ENCODE measurements around the gene AGRN.
"Not testable (repeated sequence)": the region's sequence is repeated elsewhere in the genome, so short reads cannot be mapped to it uniquely, and the experiment has no call there.

The AGRN gene

DNA sequence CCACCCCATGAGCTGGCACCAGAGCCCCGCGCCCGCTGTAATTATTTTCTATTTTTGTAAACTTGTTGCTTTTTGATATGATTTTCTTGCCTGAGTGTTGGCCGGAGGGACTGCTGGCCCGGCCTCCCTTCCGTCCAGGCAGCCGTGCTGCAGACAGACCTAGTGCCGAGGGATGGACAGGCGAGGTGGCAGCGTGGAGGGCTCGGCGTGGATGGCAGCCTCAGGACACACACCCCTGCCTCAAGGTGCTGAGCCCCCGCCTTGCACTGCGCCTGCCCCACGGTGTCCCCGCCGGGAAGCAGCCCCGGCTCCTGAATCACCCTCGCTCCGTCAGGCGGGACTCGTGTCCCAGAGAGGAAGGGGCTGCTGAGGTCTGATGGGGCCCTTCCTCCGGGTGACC lies 35.1 kb downstream of the AGRN start:
- DNase-seq = no peak

DNA sequence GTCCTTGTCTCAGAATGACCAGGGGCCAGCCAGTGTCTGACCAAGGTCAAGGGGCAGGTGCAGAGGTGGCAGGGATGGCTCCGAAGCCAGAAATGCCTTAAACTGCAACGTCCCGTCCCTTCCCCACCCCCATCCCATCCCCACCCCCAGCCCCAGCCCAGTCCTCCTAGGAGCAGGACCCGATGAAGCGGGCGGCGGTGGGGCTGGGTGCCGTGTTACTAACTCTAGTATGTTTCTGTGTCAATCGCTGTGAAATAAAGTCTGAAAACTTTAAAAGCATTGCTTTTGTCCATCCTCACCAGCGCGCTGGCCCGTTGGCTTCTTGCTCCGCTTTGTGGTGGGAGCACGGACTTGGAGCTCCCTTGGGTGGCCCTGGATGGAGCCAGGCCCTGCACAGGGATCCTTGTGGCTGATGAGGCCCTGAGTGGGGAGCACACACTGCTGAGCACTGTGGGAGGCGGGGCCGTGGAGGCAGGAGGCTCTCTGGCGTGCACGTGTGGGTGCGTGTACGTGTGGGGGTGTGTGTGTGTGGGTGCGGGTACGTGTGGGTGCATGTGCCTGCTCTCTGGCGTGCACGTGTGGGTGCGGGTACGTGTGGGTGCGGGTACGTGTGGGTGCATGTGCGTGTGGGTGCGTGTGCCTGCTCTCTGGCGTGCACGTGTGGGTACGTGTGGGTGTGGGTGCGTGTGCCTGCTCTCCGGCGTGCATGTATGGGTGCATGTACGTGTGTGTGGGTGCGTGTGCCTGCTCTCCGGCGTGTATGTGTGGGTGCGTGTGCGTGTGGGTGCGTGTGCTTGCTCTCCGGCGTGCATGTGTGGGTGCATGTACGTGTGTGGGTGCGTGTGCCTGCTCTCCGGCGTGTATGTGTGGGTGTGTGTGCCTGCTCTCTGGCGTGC lies 36.2 kb downstream of the AGRN start:
- no peak for DNase-seq

DNA sequence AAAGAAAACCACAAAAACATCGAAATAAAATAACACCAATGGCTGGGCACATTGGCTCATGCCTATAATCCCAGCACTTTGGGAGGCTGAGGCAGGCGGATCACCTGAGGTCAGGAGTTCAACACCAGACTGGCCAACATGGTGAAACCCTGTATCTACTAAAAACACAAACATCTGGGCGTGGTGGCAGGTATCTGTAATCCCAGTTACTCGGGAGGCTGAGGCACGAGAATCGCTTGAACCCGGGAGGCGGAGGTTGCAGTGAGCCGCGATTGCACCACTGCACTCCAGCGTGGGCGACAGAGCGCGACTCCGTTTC lies 37.8 kb downstream of the AGRN start:
- DNase-seq = not testable (repeated sequence)

DNA sequence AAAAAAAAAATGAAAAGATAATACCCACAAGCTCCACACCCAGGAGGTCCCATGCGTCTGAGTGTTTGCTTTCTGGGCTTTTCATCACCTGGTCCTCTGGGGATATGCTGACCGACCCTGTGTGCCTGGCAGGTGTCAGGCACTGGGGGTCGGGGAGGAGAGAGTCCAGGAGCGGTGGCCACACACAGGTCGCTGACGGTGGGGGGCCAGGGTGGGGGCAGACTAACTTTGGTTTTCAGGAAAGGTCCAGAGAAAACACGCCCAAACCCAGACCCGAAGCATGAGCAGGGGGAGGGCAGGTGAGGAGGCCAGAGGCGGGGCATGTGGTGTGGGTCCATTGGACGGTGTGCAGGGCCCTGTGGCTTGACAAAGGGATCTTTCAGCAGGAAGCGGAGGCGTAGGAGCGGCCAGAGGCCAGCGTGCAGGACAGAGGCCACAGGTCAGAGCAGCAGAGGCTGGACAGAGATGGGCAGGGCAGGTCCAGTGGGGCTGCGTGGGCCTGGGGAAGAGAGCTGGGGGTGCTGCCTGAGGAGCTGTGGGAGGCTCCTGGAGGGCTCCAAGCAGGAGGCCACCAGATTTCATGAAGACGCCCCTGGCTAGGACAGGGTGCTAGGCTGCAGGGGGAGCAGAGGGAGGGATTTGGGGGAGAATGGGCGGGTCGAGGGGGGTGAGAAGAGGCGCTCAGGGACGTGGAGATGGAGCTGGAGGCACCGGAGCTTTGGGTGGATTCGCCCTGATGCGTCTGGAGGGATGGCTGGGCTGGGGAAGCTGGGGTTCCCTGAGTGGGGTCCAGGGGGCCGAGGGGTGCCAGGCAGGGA lies 38.4 kb downstream of the AGRN start:
- peak; percentile 80 for DNase-seq

DNA sequence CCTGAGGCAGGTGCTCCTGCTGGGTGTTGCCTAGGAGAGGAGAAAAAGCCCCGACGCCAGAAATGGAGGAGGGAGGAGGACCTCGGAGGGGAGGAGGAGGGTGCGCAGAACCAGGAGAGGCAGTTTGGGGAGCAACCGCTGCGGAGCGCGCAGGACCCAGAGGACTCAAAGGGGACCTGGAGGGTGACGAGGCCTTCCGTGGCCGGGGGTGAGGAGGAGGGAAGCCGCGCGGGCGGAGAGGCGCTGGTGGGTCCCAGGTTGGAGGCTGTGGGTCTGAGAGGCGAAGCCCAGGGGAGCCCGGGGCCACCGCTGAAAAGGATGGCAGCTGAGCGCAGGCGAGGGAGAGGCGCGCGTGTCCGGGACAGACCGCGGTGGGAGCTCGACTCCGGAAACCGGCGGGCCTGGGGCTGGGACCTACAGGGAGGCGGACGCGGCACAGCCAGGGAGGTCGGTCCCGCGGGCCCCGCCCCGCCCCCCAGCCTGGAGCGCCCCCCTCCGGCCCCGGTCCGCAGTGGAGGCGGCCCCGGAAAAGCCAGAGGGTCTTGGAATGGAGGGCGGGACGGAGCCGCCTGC lies 39.1 kb downstream of the AGRN start:
- DNase-seq = no peak

DNA sequence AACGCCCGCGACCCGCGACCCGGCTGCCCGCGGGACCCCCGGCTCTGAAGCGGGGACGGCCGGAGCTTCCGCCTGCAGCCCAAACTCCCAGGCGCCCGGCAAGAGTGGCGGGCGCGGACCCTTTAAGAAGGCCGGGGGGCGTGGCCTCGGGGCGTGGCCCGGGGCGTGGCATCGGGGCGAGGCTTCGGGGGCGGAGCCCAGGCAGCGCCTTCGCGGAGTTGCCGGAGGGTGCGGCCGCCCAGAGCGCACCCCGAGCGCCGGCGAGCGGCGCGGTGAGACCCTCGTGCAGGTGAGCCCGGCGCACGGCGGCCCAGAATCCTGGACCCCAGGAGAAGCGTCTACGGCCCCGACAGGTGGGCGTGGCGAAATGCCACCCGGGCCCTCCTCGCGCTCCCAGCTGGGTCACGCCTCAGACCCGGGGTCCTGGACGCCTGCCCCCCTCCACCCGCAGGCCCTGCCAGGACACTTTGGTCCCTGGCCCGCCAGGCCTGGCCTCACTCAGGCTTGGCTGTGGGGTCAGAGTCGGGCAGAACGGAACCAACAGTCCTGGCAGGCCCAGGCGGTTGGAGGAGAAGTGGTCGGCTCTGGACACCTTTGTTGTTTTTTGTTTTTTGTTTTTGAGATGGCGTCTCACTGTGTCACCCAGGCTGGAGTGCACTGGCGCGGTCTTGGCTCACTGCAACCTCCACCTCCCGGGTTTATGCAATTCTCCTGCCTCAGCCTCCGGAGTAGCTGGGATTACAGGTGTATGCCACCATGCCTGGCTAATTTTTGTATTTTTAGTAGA lies 39.8 kb downstream of the AGRN start:
- peak; percentile 89 for DNase-seq

DNA sequence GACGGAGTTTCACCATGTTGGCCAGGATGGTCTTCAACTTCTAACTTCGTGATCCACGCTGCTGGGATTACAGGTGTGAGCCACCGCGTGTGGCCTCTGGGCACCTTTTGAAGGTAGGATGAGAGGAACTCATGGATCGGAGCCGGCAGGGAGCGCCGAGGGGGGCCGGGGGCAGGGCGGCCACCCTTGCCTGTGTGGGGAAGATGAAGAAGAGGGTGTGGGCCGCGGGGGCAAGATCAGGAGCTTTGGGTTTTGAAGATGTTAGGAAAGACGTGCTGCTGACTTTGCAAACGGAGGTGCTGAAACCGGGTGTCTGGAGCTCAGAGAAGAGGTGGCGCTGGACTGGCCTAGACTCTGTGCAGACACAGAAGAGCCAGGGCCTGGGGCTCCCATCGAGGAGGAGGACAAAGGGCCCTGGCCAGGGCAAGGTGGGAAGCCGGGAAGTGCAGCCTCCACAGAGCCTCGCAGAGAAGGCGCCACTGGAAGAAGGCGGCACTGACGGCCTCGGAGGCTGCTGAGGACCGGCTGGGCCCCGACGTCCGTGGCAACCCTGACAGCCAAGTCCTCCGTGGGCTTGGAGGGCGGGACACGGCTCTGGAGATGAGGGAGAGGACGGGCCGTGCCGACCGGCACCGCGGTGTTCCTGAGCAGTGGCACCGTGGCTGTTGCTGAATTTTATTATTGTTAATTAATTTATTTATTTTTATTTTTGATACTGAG lies 40.5 kb downstream of the AGRN start:
- no peak for DNase-seq

DNA sequence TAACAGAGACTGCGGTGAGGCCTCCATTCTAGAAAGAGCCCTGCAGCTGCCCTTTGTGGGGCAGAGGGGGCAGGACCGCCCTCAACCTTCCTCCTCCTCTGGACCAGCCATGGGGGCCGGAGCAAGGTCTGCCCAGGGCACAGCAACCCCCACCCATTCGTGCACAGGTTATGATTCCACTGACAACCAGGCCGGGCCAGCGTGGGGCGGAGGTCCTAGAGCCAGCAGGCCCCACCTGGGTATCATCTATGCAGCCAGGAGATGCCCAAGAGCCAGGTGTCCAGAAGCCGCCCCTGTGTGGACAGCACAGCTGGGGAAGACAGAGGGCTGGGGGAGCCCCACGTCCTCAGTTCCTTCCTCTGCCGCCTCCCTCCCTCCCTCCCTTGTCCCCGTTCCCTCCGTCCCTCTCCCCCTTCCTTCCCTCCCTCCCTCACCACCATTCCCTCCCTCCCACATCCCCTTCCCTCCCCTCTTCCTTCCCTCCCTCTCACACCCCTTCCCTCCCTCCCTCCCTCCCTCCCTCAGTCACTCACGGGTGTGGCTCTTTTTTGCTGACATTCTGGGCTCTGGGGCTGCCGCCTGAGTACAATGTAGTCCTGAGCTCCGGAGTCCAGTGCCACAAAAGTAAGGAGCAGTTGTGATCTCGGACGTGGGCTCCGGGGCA lies 41.9 kb downstream of the AGRN start:
- no peak for DNase-seq

DNA sequence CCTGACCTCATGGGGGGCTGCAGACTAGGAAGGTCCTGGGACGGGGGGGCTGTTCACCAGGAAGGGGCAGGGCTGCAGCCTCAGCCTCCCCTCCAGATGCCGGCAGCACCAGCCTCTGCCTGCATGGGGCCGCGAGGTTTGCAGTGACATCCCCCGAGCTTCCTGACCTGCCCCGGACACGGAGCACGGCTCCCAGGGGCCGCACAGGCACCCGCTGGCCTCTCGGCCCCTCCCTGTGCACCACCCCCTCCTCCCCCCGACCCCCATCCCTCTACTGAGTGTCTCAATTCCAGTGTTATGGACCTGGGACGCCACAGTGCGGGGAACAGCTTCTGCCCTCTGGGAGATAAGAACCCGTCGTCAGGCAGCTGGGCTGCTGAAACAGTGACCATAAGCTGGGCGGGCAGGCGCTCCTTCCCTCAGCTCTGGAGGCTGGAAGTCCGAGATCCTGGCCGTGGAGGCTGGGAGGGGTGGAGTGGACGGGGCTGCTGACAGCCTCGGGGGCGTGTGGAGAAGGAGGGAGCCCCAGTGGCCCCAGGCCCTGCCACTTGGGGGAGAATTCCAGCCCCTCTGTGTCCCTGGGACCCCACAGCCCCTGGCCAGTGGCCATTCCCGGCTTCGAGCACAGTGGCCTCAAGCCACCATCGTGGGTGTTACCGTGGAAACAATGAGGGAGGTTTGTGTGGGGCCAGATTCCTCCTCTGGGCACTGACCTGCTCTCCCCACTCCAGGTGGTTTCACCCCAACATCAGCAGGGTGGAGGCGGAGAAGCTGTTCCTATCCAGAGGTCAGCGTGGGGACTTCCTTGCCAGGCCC lies 42.6 kb downstream of the AGRN start:
- no peak for DNase-seq

DNA sequence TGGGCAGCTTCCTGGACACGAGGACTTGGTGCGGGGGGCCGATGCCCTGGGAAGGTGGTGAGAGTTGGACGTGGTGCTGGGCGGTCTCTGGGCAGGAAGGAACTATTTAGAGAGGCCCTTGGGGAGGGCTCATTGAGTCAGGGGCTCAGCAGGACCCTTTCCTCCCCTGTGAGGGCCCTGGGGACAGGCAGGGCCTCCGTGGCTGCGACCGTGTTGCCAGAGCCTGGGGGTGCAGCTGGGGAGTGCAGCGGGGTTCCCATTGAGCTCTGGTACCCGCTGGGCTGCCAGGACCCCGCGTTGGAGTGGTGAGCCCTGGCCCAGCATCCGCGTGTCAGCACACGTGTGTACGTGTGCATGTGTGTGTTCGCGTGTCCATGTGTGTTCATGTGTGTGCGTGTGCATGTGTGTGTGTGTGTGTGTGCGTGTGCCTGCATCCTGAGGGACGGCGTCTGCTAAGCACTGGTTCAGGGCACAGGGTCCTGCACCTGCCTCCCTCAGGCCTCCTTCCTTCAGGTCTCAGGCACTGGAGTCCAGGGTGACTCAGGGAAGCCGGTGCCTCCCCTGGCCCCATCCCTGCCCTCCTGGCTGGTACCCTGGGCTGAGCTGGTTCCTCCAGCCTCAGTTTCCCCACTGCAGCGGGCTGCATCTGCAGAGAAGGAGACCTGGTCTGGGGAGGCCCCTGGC lies 43.5 kb downstream of the AGRN start:
- DNase-seq = no peak

DNA sequence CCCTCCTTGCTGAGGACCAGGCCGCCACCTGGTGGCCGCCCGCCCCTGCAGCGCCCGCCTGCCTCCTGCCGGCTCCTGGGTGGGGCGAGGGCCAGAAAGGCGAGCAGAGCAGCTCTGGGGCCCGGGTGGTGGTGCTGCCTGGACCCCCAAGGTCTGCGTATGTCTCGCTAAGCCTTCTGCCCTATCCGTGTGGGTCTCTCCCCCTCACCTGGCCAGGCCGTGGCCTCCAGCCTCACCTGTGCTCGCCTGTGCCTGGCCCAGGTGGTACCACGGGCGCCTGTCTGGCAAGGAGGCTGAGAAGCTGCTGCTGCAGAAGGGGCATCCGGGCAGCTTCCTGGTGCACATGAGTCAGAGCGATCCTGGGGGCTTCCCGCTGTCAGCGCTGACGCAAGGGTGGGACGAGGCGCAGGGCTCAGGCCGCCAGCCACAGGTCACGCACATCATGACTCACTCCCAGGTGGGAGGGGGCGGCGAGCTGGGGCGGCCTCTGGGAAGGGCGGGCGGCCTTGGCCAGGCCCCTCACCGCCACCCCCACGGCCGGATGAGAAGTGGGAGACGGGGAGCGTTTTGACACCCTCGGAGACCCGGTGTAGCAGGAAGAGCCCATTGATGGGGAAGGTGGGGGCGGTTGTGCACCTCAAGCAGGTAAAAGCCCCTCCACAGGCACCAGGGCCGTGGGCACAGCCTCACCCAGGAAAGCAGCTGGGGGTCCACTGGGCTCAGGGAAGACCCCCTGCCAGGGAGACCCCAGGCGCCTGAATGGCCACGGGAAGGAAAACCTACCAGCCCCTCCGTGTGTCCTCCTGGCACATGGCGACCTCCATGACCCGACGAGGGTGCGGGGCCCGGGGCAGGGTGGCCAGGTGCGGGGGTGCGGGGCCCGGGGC lies 44.3 kb downstream of the AGRN start:
- DNase-seq = peak; percentile 96

DNA sequence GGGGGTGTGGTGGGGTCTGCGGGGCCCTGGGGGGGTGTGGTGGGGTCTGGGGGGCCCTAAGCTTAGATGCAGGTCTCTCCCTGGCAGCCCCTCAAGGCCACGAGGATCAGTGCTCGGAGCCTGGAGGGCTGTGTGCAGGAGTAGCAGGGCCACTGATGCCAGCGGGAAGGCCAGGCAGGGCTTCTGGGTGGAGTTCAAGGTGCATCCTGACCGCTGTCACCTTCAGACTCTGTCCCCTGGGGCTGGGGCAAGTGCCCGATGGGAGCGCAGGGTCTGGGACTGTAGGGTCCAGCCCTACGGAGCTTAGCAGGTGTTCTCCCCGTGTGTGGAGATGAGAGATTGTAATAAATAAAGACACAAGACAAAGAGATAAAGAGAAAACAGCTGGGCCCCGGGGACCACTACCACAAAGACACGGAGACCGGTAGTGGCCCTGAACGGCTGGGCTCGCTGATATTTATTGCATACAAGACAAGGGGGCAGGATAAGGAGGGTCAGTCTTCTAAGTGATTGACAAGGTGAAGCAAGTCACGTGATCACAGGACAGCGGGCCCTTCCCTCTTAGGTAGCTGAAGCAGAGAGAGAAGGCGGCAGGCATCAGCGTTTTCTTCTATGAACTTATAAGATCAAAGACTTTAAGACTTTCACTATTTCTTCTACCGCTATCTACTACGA lies 45.5 kb downstream of the AGRN start:
- DNase-seq = no peak

DNA sequence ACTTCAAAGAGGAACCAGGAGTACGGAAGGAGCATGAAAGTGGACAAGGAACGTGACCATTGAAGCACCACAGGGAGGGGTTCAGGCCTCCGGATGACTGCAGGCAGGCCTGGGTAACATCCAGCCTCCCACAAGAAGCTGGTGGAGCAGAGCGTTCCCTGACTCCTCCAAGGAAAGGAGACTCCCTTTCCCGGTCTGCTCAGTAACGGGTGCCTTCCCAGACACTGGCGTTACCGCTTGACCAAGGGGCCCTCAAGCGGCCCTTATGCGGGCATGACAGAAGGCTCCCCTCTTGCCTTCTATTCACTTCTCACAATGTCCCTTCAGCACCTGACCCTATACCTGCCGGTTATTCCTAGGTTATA lies 46.0 kb downstream of the AGRN start:
- not testable (repeated sequence) for DNase-seq

DNA sequence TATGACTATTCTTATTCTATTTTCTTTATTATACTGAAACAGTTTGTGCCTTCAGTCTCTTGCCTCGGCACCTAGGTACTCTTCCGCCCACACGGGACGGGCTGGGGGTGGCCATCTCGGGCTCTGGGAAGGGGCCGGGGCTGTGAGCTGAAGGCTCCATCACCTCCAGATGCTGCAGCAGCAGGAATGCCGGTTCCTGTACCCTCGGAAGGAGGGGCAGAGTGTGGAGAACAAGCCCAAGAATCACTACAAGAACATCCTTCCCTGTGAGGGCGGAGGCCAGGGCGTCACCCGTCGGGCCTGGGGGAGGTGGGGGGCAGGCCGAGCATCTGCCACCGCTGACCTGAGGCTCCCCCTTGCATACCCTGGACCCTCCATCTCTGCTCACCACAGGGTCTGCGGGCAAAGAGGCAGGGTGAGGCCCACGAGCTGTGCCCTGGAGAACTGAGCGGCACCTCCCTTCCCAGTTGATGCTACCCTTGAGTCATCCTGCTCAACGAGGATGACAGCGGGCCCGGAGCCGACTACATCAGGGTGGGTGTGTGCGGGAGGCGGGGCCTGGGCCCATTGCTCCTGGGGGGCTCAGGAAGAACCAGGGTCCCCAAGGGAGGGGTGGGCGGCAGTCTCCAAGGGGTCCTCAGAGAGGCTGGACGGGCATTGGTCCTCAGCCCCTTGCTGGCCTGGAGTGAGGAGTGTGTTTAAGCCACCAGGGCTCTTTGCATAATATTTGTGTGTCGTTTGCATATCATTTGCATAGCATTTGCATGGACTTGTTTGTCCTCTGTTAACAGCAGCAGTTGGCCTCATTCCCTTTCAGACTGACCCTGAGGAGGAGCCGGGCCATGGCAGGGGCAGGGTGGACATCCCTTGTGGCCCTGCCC lies 46.7 kb downstream of the AGRN start:
- no peak for DNase-seq

DNA sequence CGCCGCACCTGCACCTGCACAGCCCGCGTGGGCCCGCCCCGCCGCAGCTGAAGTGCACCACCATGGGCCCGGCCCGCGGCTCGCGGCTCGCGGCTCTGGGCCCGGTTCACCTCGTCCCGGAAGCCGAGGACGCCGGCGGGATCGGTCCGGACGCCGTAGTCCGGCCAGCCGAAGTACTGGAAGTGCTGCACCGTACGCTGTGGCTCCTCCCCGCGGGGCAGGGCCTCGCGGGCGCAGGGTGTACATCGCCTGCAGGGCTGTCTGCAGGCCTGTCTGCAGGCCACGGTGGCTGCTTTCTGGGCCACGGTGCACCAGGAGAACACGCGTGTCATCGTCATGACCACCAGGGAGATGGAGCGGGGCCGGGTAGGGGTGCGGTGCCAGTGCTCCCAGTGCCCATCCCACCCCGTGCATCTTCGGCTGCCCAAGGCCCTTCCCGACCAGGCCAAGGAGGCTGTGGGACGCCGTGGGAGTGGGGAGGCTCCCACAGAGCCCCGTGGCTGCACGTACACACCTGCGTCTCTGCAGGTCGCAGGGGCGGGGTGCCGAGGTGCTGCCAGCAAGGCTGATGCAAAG lies 47.5 kb downstream of the AGRN start:
- no peak for DNase-seq

DNA sequence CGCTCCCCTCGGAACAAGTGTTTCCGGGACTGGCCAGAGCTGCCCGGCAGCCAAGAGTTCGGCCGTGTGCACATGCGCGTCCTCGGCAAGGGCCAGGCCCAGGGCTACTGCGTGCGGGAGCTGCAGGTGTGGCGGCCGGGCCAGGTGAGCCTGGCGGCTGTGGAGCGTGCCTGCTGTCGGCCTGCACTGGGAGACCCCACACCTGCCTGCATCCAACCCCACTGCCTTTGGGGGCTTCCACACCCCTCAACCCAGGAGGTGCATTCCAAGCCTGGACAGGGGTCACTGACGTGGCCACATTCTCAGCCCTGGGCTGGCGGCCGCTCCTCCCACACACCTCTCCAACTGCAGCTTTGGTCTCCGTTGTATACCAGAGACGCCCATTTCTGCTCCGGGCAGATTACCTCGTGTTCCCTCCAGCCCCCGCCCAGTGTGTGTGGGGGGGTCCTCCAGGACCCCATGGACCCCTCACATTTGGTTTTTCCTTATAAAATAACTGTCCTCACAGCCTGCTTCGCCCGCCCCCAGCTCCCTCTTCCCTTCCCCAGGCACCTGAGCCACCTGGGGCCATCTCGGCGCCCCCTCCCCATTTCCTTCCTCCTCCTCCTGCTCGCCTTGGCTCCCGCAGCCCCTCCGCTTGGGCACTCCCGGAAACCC lies 48.1 kb downstream of the AGRN start:
- DNase-seq = no peak
